Panc1 (cell line): Measurements from ENCODE around the gene DNTT. TPM values are rescaled to one million over a fixed set of nuclear protein-coding genes. Genes with fewer than 3 reads are reported as not detected.

Source experiments
- ATAC-seq: fragments of 200-7000 bp; cut with Tn5 transposase; 2 replicates; pipeline ENCODE4 v1.9.1; 2020; ENCODE audit warnings: mild to moderate bottlenecking, moderate library complexity
- BruUV-seq: library from RNA; stranded (reverse); fragments of 400-500 nt; replicated peaks from 2 replicates; lab custom pipeline; 2021; lab: Mats Ljungman, UMichigan
- CTCF ChIA-PET: fragments of 300-600 bp; sonication (Branson Sonifier 250); formaldehyde crosslinking; loops from one replicate; lab custom pipeline; 2022; ENCODE audit warnings: antibody characterized with exemption; lab: Charles Lee
- POLR2A ChIA-PET: fragments of 300-600 bp; sonication (Branson Sonifier 250); formaldehyde crosslinking; loops from one replicate; lab custom pipeline; 2022; ENCODE audit warnings: antibody characterized with exemption; lab: Charles Lee
- DNase-seq: peaks from one replicate; pipeline ENCODE4 v3.0.0-alpha.2; 2010; ENCODE audit warnings: low read depth, low spot score
- H3K27ac ChIP-seq: 2 replicates; pipeline ENCODE4 v1.5.1; 2011; ENCODE audit warnings: mild to moderate bottlenecking, low read length, inconsistent platforms
- H3K27me3 ChIP-seq: fragments of 200-500 bp; sonication (Bioruptor generic); 2 replicates; pipeline ENCODE4 v1.6.0; 2014; ENCODE audit warnings: low read length, inconsistent platforms; ENCODE audit not compliant: control insufficient read depth, insufficient read depth
- H3K36me3 ChIP-seq: fragments of 200-500 bp; sonication (Bioruptor generic); 2 replicates; pipeline ENCODE4 v1.5.1; 2014; ENCODE audit warnings: inconsistent platforms, mild to moderate bottlenecking, low read length, moderate library complexity; ENCODE audit not compliant: control insufficient read depth, insufficient read depth
- H3K4me1 ChIP-seq: 2 replicates; pipeline ENCODE4 v1.5.1; 2011; ENCODE audit warnings: inconsistent platforms, mild to moderate bottlenecking, low read length, moderate library complexity; ENCODE audit not compliant: control insufficient read depth, insufficient read depth
- H3K4me3 ChIP-seq, 2 experiments: 2 replicates each; pipeline ENCODE4 v1.5.1; 2011 to 2012; ENCODE audit warnings: low read depth in 2 of 2, low read length in 2 of 2, mild to moderate bottlenecking in 2 of 2, inconsistent platforms in 1 of 2, moderate library complexity in 1 of 2
- H3K9me3 ChIP-seq: fragments of 200-500 bp; sonication (Bioruptor generic); 2 replicates; pipeline ENCODE4 v1.5.1; 2014; ENCODE audit warnings: low read depth, mild to moderate bottlenecking, inconsistent platforms, low read length, moderate library complexity; ENCODE audit not compliant: control insufficient read depth, insufficient read depth
- POLR2AphosphoS5 ChIP-seq: IDR thresholded peaks from 2 replicates; pipeline ENCODE4 v1.6.1; 2012; ENCODE audit warnings: mild to moderate bottlenecking, low read depth, low read length, moderate library complexity
- REST ChIP-seq, 2 experiments: IDR thresholded peaks; 2 replicates each; pipeline ENCODE4 v1.6.1; 2011 to 2012; ENCODE audit warnings: low read depth in 2 of 2, control low read depth in 1 of 2, low read length in 1 of 2, mild to moderate bottlenecking in 1 of 2, moderate library complexity in 1 of 2; ENCODE audit not compliant: insufficient read depth in 1 of 2
- SIN3A ChIP-seq: IDR thresholded peaks from 2 replicates; pipeline ENCODE4 v1.6.1; 2012; ENCODE audit warnings: low read depth, mild to moderate bottlenecking, low read length, moderate library complexity, borderline replicate concordance; ENCODE audit not compliant: insufficient read depth
- TCF7L2 ChIP-seq: IDR thresholded peaks from 2 replicates; pipeline ENCODE4 v1.6.1; 2011; ENCODE audit warnings: mild to moderate bottlenecking, low read depth, low read length, inconsistent platforms
- in situ Hi-C: cut with HindIII; loops from 2 replicates; pipeline ENCODE4 v1.10.0; 2016; ENCODE audit warnings: low sequenced_read_pairs, low pct_unique_long_range_greater_than_20kb
- intact Hi-C: fragments of 100-400 bp; cut with micrococcal nuclease; formaldehyde crosslinking; loops from one replicate; pipeline ENCODE4 v1.10.0; 2022; ENCODE audit not compliant: unreplicated experiment
- total RNA-seq: library from RNA; stranded (reverse); gene quantifications from one replicate; pipeline ENCODE4 v1.2.1, GENCODE V29; 2021; ENCODE audit not compliant: unreplicated experiment
- TF ChIP-seq, protein P1 (sequence below): fragments of 450-650 bp; IDR thresholded peaks from 2 replicates; pipeline ENCODE4 v1.5.1; 2017; ENCODE audit warnings: mild to moderate bottlenecking

The DNTT gene
- total RNA-seq, 1 experiment from 2014 or later, result not detected

DNA sequence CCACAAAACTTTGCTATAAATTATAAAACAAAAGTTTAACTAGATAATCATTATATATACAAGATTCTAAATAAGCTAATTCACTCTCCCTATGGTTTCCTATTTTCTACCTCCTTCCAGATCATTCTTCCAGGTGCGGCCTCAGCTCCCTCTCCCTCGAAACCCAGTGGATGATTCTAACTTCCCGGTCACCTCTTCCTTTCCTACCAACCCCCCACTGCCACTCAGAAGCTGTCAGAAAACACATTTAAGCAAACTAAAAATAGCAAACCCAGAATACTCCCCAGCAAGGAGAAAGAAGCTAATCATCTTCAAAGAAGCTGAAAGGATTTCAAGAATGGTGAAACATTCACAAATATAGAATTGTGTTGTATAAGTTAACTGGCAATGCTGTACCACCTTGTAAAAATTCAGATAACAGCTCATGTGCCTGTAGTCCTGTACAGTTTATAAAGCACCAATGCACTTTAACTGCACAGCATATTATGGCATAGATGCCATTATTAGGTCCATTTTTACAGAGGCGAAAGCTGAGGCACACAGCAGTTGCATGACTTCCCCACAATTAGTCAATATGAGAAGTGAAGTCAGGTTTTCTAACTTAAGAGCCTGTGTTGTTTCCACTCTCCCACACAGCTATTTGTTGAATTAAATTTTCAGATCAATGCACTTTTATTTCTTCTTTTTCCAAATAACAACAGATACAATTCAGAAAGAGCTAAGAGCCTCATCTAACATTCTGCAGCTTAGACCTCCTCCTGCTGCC, 13.7 kb upstream of the DNTT start:
- CTCF ChIA-PET, result interaction anchor here (1.2 kb wide), 1 partner anchor 61 kb away, joined by 5 read pairs; no protein-coding TSS in a partner anchor
- no peaks in the 10 kb centered on the region for H3K4me1 ChIP-seq
- H3K36me3 ChIP-seq, result no peaks in the 10 kb centered on the region
- no peak overlapping the region for H3K27ac ChIP-seq
- no peak overlapping the region for H3K4me3 ChIP-seq
- in situ Hi-C loops (no loop called here), intact Hi-C loops (no loop called here)
- POLR2A ChIA-PET, result no interaction called here
- no TSS peak for BruUV-seq
- DNase-seq (no peak), ATAC-seq (no peak)
- no peak for TF ChIP-seq SIN3A
- no peak for TF ChIP-seq POLR2AphosphoS5
- TF ChIP-seq, protein P1, sequence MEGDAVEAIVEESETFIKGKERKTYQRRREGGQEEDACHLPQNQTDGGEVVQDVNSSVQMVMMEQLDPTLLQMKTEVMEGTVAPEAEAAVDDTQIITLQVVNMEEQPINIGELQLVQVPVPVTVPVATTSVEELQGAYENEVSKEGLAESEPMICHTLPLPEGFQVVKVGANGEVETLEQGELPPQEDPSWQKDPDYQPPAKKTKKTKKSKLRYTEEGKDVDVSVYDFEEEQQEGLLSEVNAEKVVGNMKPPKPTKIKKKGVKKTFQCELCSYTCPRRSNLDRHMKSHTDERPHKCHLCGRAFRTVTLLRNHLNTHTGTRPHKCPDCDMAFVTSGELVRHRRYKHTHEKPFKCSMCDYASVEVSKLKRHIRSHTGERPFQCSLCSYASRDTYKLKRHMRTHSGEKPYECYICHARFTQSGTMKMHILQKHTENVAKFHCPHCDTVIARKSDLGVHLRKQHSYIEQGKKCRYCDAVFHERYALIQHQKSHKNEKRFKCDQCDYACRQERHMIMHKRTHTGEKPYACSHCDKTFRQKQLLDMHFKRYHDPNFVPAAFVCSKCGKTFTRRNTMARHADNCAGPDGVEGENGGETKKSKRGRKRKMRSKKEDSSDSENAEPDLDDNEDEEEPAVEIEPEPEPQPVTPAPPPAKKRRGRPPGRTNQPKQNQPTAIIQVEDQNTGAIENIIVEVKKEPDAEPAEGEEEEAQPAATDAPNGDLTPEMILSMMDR, result no peak
- no peak for TF ChIP-seq REST (IDR thresholded peaks at IDR 0.05; ENCODE audit: insufficient read depth in 1 of 2, low read depth in 2 of 2, low read length in 1 of 2)
- no peak for TF ChIP-seq TCF7L2
- H3K27me3 ChIP-seq, result peaks cover 49% of the 10 kb centered on the region
- no peaks in the 10 kb centered on the region for H3K9me3 ChIP-seq

DNA sequence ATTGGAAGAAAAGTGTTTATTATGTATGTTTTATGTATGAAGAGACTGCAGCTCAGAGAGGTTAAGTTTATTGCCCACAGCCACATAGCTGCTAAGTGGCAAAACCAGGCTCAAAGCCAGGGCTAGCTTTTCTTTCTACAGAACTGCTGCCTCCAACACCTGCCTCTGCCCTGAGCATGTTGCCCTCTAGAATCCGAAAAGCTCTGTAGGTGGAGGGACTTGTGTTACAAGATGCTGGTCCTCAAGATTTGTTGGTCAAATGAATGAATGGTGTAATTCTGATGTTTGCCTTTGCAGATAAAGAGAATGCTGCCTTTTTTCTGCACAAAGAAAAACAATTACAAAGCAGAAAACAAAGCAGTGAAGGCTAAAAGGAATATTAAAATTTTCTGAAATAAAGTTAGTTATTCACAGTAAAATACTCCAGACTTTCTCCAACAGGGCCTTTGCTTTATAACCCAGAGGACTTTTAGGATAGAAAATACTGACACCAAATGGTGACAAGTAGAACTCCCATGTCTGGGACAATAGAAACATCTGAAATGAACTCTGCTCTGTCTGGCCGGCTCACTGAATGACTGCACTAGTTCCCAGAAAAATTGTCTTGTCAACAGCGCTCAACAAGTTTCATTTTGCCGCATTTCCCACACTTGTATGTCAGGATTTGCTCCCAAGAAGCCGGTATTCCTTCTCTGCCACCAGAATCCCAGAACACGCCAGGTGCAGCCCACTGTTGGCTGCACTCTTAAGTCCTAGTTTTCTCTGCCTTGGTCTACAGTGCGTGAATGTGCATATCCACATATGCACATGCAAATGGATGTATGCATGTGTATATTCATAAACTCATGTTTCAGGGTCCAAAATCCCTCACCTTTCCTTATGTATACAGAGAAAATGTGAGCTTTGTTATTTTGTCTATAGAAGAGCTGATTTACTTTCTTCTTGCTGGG, 11.0 kb upstream of the DNTT start:
- Histone ChIP-seq H3K36me3 (no peaks in the 10 kb centered on the region), H3K9me3 (no peaks in the 10 kb centered on the region), H3K27me3 (peaks cover 48% of the 10 kb centered on the region), H3K4me1 (no peaks in the 10 kb centered on the region), H3K27ac (no peak overlapping the region), H3K4me3 (no peak overlapping the region)
- no TSS peak for BruUV-seq
- intact Hi-C loops (loop anchor here (1.0 to 2.0 kb wide), 2 partner anchors 64 to 276 kb away; no protein-coding TSS in a partner anchor), in situ Hi-C loops (no loop called here)
- ATAC-seq (peak; percentile 96), DNase-seq (peak; percentile 22)
- TF ChIP-seq, protein P1, result peak; percentile 72
- TF ChIP-seq REST (IDR thresholded peaks at IDR 0.05; ENCODE audit: insufficient read depth in 1 of 2, low read depth in 2 of 2, low read length in 1 of 2), result no peak
- CTCF ChIA-PET, result interaction anchor here (1.4 to 2.1 kb wide), 2 partner anchors 64 to 276 kb away, joined by 7 read pairs; no protein-coding TSS in a partner anchor
- POLR2A ChIA-PET, result no interaction called here
